Embryonic facial prominence (tissue), 1 donor: ENCODE measurements around the gene GAS7.

Experiments used
- DNase-seq: peaks from one replicate; pipeline ENCODE4 v3.0.0-alpha.2; 2016; ENCODE audit errors: extremely low spot score

Gene GAS7

DNA sequence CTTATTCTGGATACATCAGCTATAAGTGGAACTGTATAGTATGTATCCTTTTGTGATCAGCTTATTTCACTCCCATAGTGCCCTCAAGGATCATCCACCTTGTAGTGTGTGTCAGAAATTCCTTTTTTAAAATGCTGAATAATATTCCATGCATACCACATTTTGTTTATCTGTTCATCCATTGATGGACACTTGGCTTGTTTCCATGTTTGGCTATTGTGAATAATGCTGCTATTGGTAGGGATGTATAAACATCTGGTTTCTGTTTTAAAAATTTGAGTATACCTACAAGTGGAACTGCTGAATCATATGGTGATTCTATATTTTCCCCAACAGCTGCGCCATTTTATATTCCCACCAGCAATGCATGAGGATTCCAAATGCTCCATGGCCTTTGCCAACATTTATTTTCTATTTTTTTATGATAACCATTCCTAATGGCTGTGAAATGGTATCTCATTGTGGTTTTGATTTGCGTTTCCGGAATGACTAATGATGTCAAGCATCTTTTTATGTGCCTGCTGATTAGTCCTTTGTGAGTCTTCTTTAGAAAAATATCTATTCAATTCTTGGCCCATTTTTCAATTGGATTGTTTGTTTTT lies 304.9 kb downstream of the GAS7 start:
- no peak for DNase-seq

DNA sequence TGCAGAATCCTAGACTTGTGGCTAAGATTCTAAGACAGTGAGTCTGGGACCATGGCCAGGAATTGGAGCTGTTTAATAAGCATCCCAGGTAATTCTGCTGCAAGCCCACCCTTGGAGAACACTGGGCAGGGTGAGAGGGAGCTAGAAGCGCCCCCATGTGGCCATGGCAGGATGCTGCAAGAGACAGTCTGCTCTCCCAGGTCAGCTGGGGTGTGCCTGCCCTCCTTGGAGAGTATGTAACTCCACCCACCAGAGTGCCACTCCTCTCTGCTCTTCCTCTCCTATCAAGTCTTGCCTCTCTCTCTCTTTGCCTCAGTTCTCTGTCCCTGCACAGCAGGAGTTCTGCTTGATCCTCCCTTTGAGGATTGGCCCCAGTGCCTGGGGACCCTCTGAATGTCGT lies 308.3 kb downstream of the GAS7 start:
- DNase-seq: no peak

DNA sequence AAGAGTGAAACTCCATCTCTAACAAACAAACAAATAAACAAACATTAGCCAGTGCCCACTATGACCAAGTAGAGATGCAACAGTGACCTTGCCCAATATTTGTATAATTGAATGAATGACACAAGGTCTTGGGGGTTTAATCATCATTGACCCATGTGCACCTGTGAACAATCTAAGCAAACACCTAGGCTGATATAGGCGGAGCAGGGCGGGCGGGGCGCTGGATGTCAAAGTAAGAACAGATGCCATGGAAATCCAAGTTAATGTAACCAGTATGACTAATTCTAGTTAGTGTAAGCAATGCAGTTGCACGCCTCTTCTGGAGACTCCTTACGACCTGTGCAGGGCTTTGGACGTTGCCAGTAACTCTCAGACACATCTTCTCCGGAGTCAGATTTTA lies 310.9 kb downstream of the GAS7 start:
- DNase-seq: no peak

DNA sequence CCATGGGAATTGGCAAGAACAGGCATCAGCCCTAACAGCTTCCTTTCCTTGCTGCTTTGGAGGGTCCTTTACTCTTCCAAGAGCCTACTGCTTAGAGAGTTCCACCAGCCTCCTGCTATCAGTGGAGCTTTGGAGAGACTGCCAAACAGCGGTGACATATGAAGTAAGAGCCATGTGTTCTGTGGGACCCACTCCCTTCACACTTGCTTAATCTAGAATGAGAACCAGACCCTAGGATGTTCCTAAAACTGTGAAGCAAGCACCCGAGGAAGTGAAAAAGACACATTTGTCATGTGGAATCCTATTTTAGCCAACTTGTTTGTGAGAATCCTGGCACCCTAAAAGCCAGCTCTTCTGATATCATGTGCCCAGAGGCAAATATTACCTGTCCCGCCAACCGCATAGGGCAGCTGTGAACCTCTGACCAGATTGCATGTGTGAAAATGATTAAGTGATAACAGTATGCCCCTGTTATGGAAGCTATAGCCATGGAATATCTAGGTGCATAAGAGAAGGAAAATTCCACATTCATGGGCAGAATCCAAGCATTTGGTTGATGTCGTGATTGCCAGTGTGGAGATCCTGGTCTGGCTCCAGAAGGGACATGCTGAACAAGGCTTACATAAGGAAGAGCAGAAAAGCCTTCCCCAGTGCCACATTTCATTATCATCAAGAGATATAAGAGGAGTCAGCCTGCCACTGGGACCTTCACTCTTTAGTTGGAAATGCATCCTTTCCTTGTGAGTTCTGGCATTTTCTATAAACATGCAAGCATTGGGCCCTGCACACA lies 312.1 kb downstream of the GAS7 start:
- no peak for DNase-seq

DNA sequence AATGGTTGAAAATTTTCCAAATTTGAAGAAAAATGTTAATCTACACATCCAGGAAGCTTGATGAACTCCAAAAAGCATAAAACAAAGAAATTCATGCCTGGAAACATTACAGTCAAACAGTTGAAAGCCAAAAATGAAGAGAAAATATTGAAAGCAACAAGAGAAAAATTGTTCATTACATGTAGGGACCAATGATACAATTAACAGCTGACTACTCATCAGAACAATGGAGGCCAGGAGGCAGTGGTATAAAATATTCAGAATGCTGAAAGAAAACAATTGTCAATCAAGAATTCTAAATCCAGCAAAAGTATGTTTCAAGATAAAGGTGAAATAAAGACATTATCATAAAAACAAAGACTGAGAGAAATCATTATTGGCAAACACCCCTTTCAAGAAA lies 315.0 kb downstream of the GAS7 start:
- no peak for DNase-seq

DNA sequence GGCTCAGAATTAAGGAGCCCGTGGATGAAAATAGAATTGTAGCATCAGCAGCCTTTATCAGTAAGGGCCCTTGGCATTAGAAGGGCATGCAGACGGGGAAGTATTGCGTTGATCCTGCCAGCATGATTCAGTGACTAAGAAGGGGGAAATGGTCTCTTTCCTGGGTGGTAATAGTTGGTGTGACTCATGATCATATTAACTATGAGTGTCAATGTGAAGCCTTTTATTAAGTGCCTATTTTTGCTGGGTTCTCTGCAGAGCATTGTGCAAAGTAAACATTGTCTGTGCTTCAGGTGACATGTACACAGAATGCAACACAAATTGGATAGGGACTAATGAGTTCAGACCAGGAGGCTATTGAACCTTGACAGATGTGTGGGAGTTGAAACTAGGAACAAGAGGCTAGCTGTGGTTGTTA lies 317.8 kb downstream of the GAS7 start:
- no peak for DNase-seq

DNA sequence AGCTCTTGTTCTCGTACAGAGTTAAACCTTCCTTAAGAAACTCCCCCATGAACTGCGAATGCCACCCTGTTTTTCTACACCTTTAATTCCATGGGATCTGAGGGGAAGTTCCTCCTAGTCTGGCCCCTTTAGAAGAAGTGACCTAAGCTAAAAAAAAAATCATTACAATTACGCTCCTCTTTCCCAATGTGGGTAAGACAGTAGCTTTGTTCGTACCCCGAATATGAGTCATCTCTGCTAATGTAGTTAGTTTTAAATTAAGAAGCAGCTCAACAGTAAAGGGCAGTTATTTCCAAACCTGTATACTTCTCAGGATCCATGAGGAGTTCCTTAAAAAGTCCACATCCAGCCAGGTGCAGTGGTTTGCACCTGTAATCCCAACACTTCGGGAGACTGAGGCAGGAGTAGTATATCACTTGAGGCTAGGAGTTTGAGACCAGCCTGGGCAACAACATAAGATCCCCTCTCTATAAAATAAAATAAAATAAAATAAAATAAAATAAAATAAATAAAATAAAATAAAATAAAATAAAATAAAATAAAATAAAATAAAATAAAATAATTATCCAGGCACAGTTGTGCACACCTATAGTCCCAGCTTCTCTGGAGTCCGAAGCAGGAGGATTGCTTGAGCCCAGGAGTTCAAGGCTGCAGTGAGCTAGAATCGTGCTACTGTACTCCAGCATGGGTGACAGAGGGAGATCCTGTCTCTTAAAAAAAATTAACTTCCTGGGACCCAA lies 319.4 kb downstream of the GAS7 start:
- DNase-seq: no peak

DNA sequence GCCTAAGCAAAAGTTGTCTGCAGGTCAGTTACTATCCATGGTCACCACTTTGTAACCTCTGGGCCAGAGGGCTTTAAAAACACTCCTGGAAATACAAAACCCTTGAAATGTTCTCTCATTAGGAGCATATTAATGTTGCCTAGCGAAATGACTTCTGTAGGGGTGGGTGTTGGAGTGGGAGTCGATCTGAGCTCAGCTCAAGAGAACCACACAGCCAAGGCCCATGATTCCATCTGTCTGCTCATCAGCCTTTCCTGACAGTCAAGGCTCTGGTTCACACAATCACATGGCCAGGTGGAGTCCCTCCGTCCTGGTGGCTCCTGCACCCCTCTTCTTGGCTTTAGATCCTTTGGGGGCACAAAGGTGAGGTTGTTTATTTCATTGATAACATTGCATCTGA lies 320.1 kb downstream of the GAS7 start:
- DNase-seq: no peak

DNA sequence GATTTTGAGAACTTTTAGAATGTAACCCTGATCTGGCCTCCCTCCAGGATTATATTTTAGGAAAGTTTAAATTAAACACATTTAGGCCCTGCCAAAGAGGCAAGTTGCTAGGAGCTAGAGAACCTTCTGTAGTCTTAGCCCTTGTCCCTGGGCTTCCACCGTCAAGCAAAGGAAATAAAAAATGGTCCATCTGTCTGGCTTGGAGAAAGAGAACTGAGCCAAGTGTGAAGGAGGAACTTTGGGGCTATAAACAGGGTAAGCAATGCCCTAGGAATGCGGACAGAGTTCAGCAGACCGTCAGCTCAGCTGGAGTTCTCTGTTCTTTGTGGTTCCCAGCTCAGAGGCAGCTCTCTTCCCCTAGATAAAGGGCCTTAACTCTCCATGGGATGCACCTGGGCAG lies 323.0 kb downstream of the GAS7 start:
- no peak for DNase-seq

DNA sequence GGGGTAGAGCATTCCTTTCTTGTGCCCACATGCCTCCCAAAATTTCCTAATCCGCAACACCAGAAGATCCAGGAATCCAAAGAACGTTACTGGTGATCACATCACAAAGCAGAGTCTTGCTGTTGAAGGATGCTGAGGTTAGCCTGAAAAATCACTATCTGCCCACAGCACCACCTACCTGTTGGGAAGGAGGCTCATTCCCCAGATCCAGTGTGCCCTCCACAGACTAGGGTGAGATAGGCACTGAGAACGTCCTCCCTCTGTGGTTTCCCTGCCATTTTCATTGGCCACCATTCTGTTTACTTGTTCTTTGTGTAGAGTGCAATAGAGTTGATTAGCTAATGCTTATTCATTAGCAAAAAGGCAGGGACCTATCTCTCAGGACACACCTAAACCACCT lies 323.7 kb downstream of the GAS7 start:
- DNase-seq: no peak

DNA sequence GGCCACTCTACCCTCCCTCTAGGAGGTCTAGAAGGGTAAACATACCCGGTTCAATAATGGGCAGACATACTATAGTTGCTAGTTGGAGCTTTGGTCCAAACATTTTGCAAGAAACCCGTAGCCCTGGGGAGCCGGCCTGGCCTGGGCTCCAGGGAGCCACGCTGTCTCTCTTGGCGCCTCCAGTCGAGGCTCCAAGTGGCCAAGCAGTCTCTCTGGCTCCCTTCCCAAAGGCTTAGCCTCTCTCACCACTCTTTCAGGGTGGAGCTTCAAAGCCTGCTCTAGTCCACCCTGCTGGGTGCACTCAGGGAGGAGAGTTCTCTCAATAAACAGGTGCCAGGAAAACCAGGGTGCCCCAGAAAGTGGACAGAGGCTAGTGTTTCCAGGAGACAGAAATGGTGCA lies 325.6 kb downstream of the GAS7 start:
- no peak for DNase-seq

DNA sequence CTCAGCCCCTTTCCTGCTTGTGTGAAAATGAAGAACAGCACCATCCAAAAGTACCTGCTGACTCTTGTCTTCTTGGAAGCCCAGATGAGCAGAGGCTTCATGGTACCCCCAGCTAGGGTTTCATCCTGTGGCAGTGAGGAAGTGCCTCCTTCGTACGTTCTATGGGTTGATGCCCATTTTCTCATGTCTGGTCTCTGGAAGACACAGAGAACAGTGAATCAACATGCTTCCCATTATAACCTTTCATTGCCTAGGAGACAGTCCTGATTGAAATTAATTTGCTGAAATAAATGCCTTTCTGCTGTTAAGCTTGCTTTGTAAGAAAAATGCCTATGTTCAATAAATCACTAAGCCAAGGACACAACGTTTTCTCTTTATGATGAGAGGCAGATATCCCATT lies 329.9 kb downstream of the GAS7 start:
- DNase-seq: no peak

DNA sequence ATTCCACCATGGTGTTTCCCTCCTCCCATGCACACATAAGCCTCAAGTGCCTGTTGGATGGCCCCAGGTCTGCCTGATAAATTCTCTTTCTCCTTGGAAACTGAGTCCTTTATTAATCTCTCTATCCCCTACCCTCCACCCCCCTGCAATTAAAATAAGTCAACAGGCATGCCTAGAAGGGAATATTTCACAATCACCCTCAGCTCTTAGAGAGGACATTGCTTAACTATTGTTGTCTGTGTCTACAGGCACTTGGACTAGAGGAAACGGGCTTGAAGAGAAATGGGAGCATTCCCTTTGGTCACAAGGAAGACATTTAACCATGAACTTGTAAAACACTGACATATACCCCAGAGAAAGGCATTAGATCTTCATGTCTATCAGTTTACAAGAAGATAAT lies 332.8 kb downstream of the GAS7 start:
- DNase-seq: no peak

DNA sequence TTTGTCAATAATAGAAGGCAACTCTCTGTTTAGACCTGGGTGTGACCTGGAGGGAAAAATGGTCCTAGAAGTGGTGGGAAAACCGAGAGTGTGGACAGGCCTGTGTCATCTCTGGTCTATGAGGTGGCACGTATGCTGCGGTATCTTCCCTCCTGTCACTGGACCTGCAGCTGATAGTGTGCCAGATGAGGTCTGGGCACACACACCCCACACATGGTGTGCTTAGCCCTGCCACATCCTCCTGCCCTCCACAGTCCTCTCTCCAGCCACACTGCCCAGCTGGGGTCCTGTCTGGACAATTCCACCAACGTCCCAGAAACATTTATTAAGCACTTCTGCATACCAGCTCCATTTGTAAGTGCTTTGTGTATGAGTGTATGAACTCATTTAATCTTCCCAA lies 335.5 kb downstream of the GAS7 start:
- no peak for DNase-seq

DNA sequence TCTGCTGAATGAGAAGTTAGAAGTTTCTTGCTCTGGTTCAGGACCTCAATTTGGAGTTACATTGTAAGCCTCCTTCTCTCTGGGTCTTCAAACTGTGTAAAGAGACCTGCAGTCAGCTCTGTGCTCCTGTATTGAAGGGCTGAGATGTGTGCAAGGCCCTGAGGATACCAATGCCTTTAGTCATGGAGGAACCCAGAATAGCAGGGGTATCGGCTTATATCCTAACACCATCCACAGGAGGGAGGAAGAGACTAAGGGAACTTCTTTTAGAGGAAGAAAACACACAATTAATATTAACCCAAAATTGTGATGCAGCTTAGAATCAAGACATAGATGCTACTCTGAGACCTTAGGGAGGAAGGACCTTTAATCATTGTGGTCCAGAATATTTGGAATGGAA lies 336.2 kb downstream of the GAS7 start:
- no peak for DNase-seq

DNA sequence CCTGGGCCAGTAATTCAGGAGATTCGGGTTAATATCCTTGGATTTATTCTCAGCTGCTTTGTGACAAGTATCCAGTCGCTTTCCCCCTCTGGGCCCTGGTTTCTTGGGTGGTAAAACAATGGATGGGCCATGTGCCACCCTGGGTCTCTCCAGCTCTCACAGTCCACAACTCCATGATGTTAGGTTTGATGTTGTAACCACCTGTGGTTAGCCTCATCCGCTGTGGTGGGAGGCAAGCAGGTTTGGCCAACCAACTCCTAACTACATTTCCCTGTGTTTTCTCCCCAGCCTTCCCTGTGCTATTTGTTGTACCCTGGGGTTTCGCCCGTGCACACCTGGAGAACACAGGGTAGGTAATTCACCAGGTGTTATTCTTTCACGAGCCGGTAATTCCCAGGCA lies 337.6 kb downstream of the GAS7 start:
- DNase-seq: no peak
